ENCODE measurements around the gene STRADA. TPM values are rescaled to one million over a fixed set of nuclear protein-coding genes. Genes with fewer than 3 reads are reported as not detected.
A peak's percentile ranks its signal among the peaks of the same experiment; 100 is the strongest.

STRADA gene
- 10 to 100 TPM; 15.6 to 19.9 TPM for total RNA-seq

- TF ChIP-seq, protein P1, sequence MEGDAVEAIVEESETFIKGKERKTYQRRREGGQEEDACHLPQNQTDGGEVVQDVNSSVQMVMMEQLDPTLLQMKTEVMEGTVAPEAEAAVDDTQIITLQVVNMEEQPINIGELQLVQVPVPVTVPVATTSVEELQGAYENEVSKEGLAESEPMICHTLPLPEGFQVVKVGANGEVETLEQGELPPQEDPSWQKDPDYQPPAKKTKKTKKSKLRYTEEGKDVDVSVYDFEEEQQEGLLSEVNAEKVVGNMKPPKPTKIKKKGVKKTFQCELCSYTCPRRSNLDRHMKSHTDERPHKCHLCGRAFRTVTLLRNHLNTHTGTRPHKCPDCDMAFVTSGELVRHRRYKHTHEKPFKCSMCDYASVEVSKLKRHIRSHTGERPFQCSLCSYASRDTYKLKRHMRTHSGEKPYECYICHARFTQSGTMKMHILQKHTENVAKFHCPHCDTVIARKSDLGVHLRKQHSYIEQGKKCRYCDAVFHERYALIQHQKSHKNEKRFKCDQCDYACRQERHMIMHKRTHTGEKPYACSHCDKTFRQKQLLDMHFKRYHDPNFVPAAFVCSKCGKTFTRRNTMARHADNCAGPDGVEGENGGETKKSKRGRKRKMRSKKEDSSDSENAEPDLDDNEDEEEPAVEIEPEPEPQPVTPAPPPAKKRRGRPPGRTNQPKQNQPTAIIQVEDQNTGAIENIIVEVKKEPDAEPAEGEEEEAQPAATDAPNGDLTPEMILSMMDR (IDR thresholded peaks at IDR 0.05) = no peak
- peak within 1 kb of the TSS; percentile 71 for H3K4me3 ChIP-seq
- peaks cover under 1% of the 10 kb centered on the region for H3K36me3 ChIP-seq
- DNase-seq = peak; percentile 99
- H3K9ac ChIP-seq (ENCODE audit: low read depth in 2 of 2, low read length in 2 of 2) = peak within 1 kb of the TSS; percentile 93
- intact Hi-C loops (cut with DNase I) = no loop called here
- peak within 1 kb of the TSS; percentile 98 for H3K27ac ChIP-seq
- H3K27me3 ChIP-seq = no peaks in the 10 kb centered on the region
- no peaks in the 10 kb centered on the region for H3K9me3 ChIP-seq
- no peaks in the 10 kb centered on the region for H3K4me1 ChIP-seq
Measured at GRCh38 chr17:63741408-63742173, at the start of gene STRADA. Gene STRADA, minus strand, starts transcription at chr17:63741799. Its CDS starts 13,430 bp downstream, at chr17:63728369.

GRCh38 chr17:63790057-63790456 is 48.5 kb upstream of the STRADA start:
- H3K4me1 ChIP-seq = no peaks in the 10 kb centered on the region
- H3K27me3 ChIP-seq = no peaks in the 10 kb centered on the region
- H3K9me3 ChIP-seq = no peaks in the 10 kb centered on the region
- H3K36me3 ChIP-seq = peaks cover 20% of the 10 kb centered on the region
- DNase-seq = no peak
- TF ChIP-seq, protein P1 (IDR thresholded peaks at IDR 0.05) = no peak
- H3K27ac ChIP-seq = no peak overlapping the region
- no peak overlapping the region for H3K9ac ChIP-seq (ENCODE audit: low read depth in 2 of 2, low read length in 2 of 2)
- H3K4me3 ChIP-seq = no peak overlapping the region
- intact Hi-C loops (cut with DNase I) = no loop called here

GRCh38 chr17:63786971-63787711 is 45.5 kb upstream of the STRADA start:
- Histone ChIP-seq H3K27ac (no peak overlapping the region), H3K4me3 (no peak overlapping the region), H3K4me1 (no peaks in the 10 kb centered on the region), H3K27me3 (no peaks in the 10 kb centered on the region), H3K9me3 (no peaks in the 10 kb centered on the region), H3K36me3 (peaks cover under 1% of the 10 kb centered on the region), H3K9ac (ENCODE audit: low read depth in 2 of 2, low read length in 2 of 2) (no peak overlapping the region)
- no peak for DNase-seq
- TF ChIP-seq, protein P1 (IDR thresholded peaks at IDR 0.05) = no peak
- intact Hi-C loops (cut with DNase I) = no loop called here

DNA sequence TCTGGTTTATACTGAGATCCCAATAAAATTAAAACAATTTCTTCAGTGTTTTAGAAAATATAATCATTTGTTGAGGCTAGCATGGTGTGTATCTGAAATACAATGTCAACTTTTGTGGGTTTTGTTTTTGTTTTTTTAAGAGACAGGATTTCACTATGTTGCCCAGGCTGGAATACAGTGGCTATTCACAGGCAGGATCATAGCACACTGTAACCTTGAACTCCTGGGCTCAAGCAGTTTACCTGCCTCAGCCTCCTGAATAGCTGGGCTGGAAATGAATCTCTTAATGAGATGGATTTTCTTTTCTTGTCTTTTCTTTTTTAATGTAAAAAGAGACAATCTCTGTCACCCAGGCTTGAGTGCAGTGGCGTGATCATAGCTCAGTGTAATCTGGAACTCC is 44.5 kb upstream of the STRADA start:
- no peaks in the 10 kb centered on the region for H3K9me3 ChIP-seq
- TF ChIP-seq, protein P1 (IDR thresholded peaks at IDR 0.05) = no peak
- no peaks in the 10 kb centered on the region for H3K27me3 ChIP-seq
- no peak for DNase-seq
- H3K36me3 ChIP-seq = no peaks in the 10 kb centered on the region
- H3K9ac ChIP-seq (ENCODE audit: low read depth in 2 of 2, low read length in 2 of 2) = no peak overlapping the region
- intact Hi-C loops (cut with DNase I) = no loop called here
- H3K4me3 ChIP-seq = no peak overlapping the region
- no peak overlapping the region for H3K27ac ChIP-seq
- H3K4me1 ChIP-seq = no peaks in the 10 kb centered on the region

DNA sequence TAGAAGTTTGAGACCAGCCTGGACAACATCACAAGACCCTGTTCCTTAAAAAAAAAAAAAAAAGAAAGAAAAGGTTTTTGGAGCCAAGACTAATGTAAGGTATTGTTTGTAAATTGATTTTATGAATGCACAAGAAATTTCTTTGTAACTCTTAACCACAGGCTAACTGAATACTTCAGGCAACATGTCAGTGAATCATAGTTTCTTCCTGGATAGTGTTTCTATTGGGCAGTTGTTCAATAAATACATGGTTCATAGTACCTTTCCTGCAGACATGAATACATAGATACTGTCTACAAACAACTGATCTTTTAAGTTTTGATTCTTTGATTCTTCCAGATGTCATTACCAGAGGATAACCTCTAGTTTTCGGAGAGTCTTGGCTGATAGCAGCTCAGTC is 44.0 kb upstream of the STRADA start:
- no peak for DNase-seq
- Histone ChIP-seq H3K27me3 (no peaks in the 10 kb centered on the region), H3K9ac (ENCODE audit: low read depth in 2 of 2, low read length in 2 of 2) (no peak overlapping the region), H3K9me3 (no peaks in the 10 kb centered on the region), H3K4me3 (no peak overlapping the region), H3K36me3 (no peaks in the 10 kb centered on the region), H3K27ac (no peak overlapping the region), H3K4me1 (no peaks in the 10 kb centered on the region)
- intact Hi-C loops (cut with DNase I) = no loop called here
- TF ChIP-seq, protein P1 (IDR thresholded peaks at IDR 0.05) = no peak

Measured in colonic mucosa (tissue), 4 donors.